Liver (tissue), 9 donors: ENCODE measurements around the gene EML3. TPM values are rescaled to one million over a fixed set of nuclear protein-coding genes. Genes with fewer than 3 reads are reported as not detected.

Experiments
- DNase-seq: peaks from one replicate; pipeline ENCODE4 v3.0.0-alpha.2; 2017; ENCODE audit warnings: low spot score
- H3K27ac ChIP-seq, 2 donors: one replicate each; pipeline ENCODE4 v1.7.0; 2013; ENCODE audit warnings: inconsistent platforms in 2 of 2, low read length in 2 of 2, control low read depth in 1 of 2, low read depth in 1 of 2, mild to moderate bottlenecking in 1 of 2
- H3K27me3 ChIP-seq, 4 donors: one replicate each; pipeline versions ENCODE4 v1.6.1 to v1.7.0; 2013; ENCODE audit warnings: low read length in 3 of 4, inconsistent platforms in 1 of 4, mild to moderate bottlenecking in 1 of 4, moderate library complexity in 1 of 4; ENCODE audit not compliant: control insufficient read depth in 4 of 4, insufficient read depth in 4 of 4
- H3K36me3 ChIP-seq, 4 donors: one replicate each; pipeline versions ENCODE4 v1.6.1 to v1.7.0; 2013; ENCODE audit warnings: low read length in 3 of 4, mild to moderate bottlenecking in 3 of 4, low read depth in 1 of 4, moderate library complexity in 1 of 4; ENCODE audit not compliant: control insufficient read depth in 4 of 4, insufficient read depth in 3 of 4
- H3K4me1 ChIP-seq, 4 donors: one replicate each; pipeline versions ENCODE4 v1.6.1 to v1.7.0; 2013; ENCODE audit warnings: low read length in 3 of 4, mild to moderate bottlenecking in 3 of 4, moderate library complexity in 1 of 4; ENCODE audit not compliant: control insufficient read depth in 4 of 4, insufficient read depth in 4 of 4
- H3K4me3 ChIP-seq, 3 donors: one replicate each; pipeline versions ENCODE4 v1.6.1 to v1.7.0; 2013; ENCODE audit warnings: low read length in 3 of 3, control low read depth in 1 of 3, low read depth in 1 of 3, mild to moderate bottlenecking in 1 of 3
- H3K9ac ChIP-seq, 2 donors: one replicate each; pipeline ENCODE4 v1.7.0; 2013; ENCODE audit warnings: low read length in 2 of 2, mild to moderate bottlenecking in 2 of 2, moderate library complexity in 2 of 2, control low read depth in 1 of 2, low read depth in 1 of 2
- H3K9me3 ChIP-seq, 4 donors: one replicate each; pipeline versions ENCODE4 v1.6.1 to v1.7.0; 2013; ENCODE audit warnings: low read length in 3 of 4; ENCODE audit not compliant: control insufficient read depth in 4 of 4
- ATF3 ChIP-seq: IDR thresholded peaks from 2 replicates; pipeline ENCODE4 v1.6.1; 2016; ENCODE audit warnings: antibody characterized with exemption
- CTCF ChIP-seq: fragments of 150-350 bp; IDR thresholded peaks from 2 replicates; pipeline ENCODE4 v1.5.1; 2017; ENCODE audit warnings: improper control_type of control experiment, low read depth, low read length; ENCODE audit not compliant: missing input control
- EGR1 ChIP-seq, 2 donors: IDR thresholded peaks; 2 replicates each; pipeline ENCODE4 v1.6.1; 2016 to 2018; ENCODE audit warnings: antibody characterized with exemption in 2 of 2, low read depth in 2 of 2
- FOXA1 ChIP-seq: IDR thresholded peaks from 2 replicates; pipeline ENCODE4 v1.6.1; 2016; ENCODE audit warnings: antibody characterized with exemption
- FOXA2 ChIP-seq: IDR thresholded peaks from 2 replicates; pipeline ENCODE4 v1.6.1; 2016; ENCODE audit warnings: antibody characterized with exemption
- GABPA ChIP-seq, 2 donors: IDR thresholded peaks in 1 of 2; conservative IDR thresholded peaks in 1 of 2; 2 replicates each; pipeline ENCODE4 v1.6.1; 2016; ENCODE audit warnings: antibody characterized with exemption in 2 of 2, mild to moderate bottlenecking in 1 of 2, moderate library complexity in 1 of 2
- HNF4A ChIP-seq, 2 donors: conservative IDR thresholded peaks; 2 replicates each; pipeline ENCODE4 v1.6.1; 2016; ENCODE audit warnings: antibody characterized with exemption in 2 of 2, mild to moderate bottlenecking in 2 of 2
- HNF4G ChIP-seq: IDR thresholded peaks from 2 replicates; pipeline ENCODE4 v1.6.1; 2016; ENCODE audit warnings: antibody characterized with exemption
- JUND ChIP-seq, 2 donors: IDR thresholded peaks; 2 replicates each; pipeline ENCODE4 v1.6.1; 2016; ENCODE audit warnings: antibody characterized with exemption in 2 of 2
- MAX ChIP-seq: IDR thresholded peaks from 2 replicates; pipeline ENCODE4 v1.6.1; 2016; ENCODE audit warnings: antibody characterized with exemption
- NR2F2 ChIP-seq: IDR thresholded peaks from 2 replicates; pipeline ENCODE4 v1.6.1; 2016; ENCODE audit warnings: antibody characterized with exemption
- RAD21 ChIP-seq, 2 donors: IDR thresholded peaks; 2 replicates each; pipeline ENCODE4 v1.6.1; 2016; ENCODE audit warnings: antibody characterized with exemption in 2 of 2, mild to moderate bottlenecking in 2 of 2
- REST ChIP-seq: IDR thresholded peaks from 2 replicates; pipeline ENCODE4 v1.6.1; 2016; ENCODE audit warnings: antibody characterized with exemption, mild to moderate bottlenecking
- RXRA ChIP-seq, 2 donors: IDR thresholded peaks; 2 replicates each; pipeline ENCODE4 v1.6.1; 2017 to 2018; ENCODE audit warnings: antibody characterized with exemption in 2 of 2, mild to moderate bottlenecking in 1 of 2
- SP1 ChIP-seq: IDR thresholded peaks from 2 replicates; pipeline ENCODE4 v1.6.1; 2018; ENCODE audit warnings: antibody characterized with exemption, mild to moderate bottlenecking
- TAF1 ChIP-seq: conservative IDR thresholded peaks from 2 replicates; pipeline ENCODE4 v1.6.1; 2016; ENCODE audit warnings: antibody characterized with exemption, mild to moderate bottlenecking
- YY1 ChIP-seq: IDR thresholded peaks from 2 replicates; pipeline ENCODE4 v1.6.1; 2016; ENCODE audit warnings: antibody characterized with exemption, mild to moderate bottlenecking
- ZBTB33 ChIP-seq: IDR thresholded peaks from 2 replicates; pipeline ENCODE4 v1.6.1; 2016; ENCODE audit warnings: antibody characterized with exemption
- WGBS: extraction: QIAGEN DNeasy Blood & Tissue Kit; methylation state at CpG from one replicate; pipeline ENCODE4 v1.1.7; 2013; 5-methylcytosine and 5-hydroxymethylcytosine counted together
- polyA plus RNA-seq, 2 donors: library from polyadenylated mRNA; stranded (reverse) in 1 of 2; unstranded in 1 of 2; fragments of 200-250 nt in 1 of 2; fragments of >200 nt in 1 of 2; fragmentation: Nextera tagmentation in 1 of 2; extraction: Ambion mirVana in 1 of 2; gene quantifications; one replicate each; pipeline versions ENCODE4 v1.2.1 to v1.2.3, GENCODE V29; 2013 to 2015
- total RNA-seq, 2 donors: library from RNA; depleted of rRNA; stranded (reverse); fragments of >200 nt; gene quantifications; one replicate each; pipeline ENCODE4 v1.2.3, GENCODE V29; 2014
- donor health status: healthy.
- donor health status: healthy.
- donor health status: healthy.
- donor health status: healthy.
- donor health status: healthy.

Gene EML3
- total and polyA plus RNA-seq, 4 donors = 6.0 to 19.3 (median 13.6) TPM

GRCh38 chr11:62602141-62603071 is 10.2 kb downstream of the EML3 start:
- TF ChIP-seq SP1 = peak; percentile 38
- no peak for TF ChIP-seq EGR1 (IDR thresholded peaks at IDR 0.05; ENCODE audit: low read depth in 2 of 2)
- no peak for TF ChIP-seq CTCF
- no peak for TF ChIP-seq HNF4A (conservative IDR thresholded peaks at IDR 0.05)
- TF ChIP-seq NR2F2 = peak; percentile 2
- TF ChIP-seq RXRA (IDR thresholded peaks at IDR 0.05) = no peak
- peak; percentile 69 for DNase-seq
- Histone ChIP-seq H3K4me3 (peak overlapping the region; percentile 42 to 58 (median 48)), H3K36me3 (peaks cover 2 to 19% (median 13%) of the 10 kb centered on the region in 4 donors), H3K27ac (peak overlapping the region; percentile 89 to 90), H3K4me1 (peaks cover 10 to 45% (median 30%) of the 10 kb centered on the region in 4 donors), H3K9me3 (no peaks in the 10 kb centered on the region), H3K9ac (no peak overlapping the region), H3K27me3 (no peaks in the 10 kb centered on the region)
- 29% methylated on average over 96 of the region's 96 CpGs for WGBS

GRCh38 chr11:62601372-62602140 is 11.0 kb downstream of the EML3 start, which contains the start of gene MTA2:
Gene MTA2, minus strand, starts transcription at chr11:62601865. Its CDS starts 415 bp downstream, at chr11:62601450.
- Histone ChIP-seq H3K36me3 (peaks cover 4 to 24% (median 15%) of the 10 kb centered on the region in 4 donors), H3K9ac (peak within 1 kb of the TSS; percentile 89 to 92), H3K4me3 (peak within 1 kb of the TSS; percentile 82 to 87 (median 87)), H3K4me1 (peaks cover 8 to 40% (median 26%) of the 10 kb centered on the region in 4 donors), H3K27me3 (no peaks in the 10 kb centered on the region), H3K9me3 (no peaks in the 10 kb centered on the region), H3K27ac (peak within 1 kb of the TSS; percentile 89 to 90)
- TF ChIP-seq ZBTB33 = peak; percentile 94
- no peak for TF ChIP-seq REST
- TF ChIP-seq ATF3 = no peak
- TF ChIP-seq YY1 = peak; percentile 36
- TF ChIP-seq NR2F2 = peak; percentile 50
- peak; percentile 21 for TF ChIP-seq FOXA1
- TF ChIP-seq EGR1 (IDR thresholded peaks at IDR 0.05; ENCODE audit: low read depth in 2 of 2) = peak; percentile 30 to 64
- no peak for TF ChIP-seq JUND (IDR thresholded peaks at IDR 0.05)
- no peak for TF ChIP-seq TAF1
- no peak for TF ChIP-seq FOXA2
- no peak for TF ChIP-seq MAX
- TF ChIP-seq GABPA (IDR thresholded peaks at IDR 0.05 in 1 of 2, conservative IDR thresholded peaks at IDR 0.05 in 1 of 2) = peak; percentile 67 to 87
- peak; percentile 92 for TF ChIP-seq HNF4G
- no peak for TF ChIP-seq RAD21 (IDR thresholded peaks at IDR 0.05)
- no peak for TF ChIP-seq HNF4A (conservative IDR thresholded peaks at IDR 0.05)
- TF ChIP-seq SP1 = peak; percentile 51
- no peak for TF ChIP-seq CTCF
- no peak for TF ChIP-seq RXRA (IDR thresholded peaks at IDR 0.05)
- peak; percentile 100 for DNase-seq
- WGBS = under 1% methylated on average over 83 of the region's 83 CpGs
